HepG2 (cell line): ENCODE data around the gene SPAG5. TPM values are rescaled to one million over a fixed set of nuclear protein-coding genes. Genes with fewer than 3 reads are reported as not detected.

Source experiments
- GABPA ChIP-seq, 2 experiments: IDR thresholded peaks; 2 replicates each; pipeline ENCODE4 v1.6.1; 2011 to 2016; ENCODE audit warnings: low read depth in 2 of 2, low read length in 1 of 2, missing biosample characterization in 1 of 2, missing genetic modification characterization in 1 of 2
- HNF1B ChIP-seq: sonication (generic); formaldehyde crosslinking; IDR thresholded peaks from 2 replicates; pipeline ENCODE4 v1.5.1; 2020; ENCODE audit warnings: mild to moderate bottlenecking, moderate library complexity, missing genetic modification reagents
- NFATC3 ChIP-seq: sonication (generic); formaldehyde crosslinking; IDR thresholded peaks from 2 replicates; pipeline ENCODE4 v1.5.1; 2020; ENCODE audit warnings: mild to moderate bottlenecking, missing genetic modification reagents
- PHF8 ChIP-seq: sonication (generic); formaldehyde crosslinking; IDR thresholded peaks from 2 replicates; pipeline ENCODE4 v1.5.0; 2020; ENCODE audit warnings: missing genetic modification reagents
- POLR2G ChIP-seq: fragments of 200-400 bp; formaldehyde crosslinking; IDR thresholded peaks from 2 replicates; pipeline ENCODE4 v1.6.1; 2018; ENCODE audit warnings: mild to moderate bottlenecking, low read depth, low read length, moderate library complexity
- PRMT3 ChIP-seq: sonication (generic); formaldehyde crosslinking; IDR thresholded peaks from 2 replicates; pipeline ENCODE4 v1.8.1; 2022; ENCODE audit warnings: low read depth, mild to moderate bottlenecking, moderate library complexity, missing genetic modification reagents, borderline replicate concordance
- RBFOX2 ChIP-seq: fragments of 200-400 bp; formaldehyde crosslinking; IDR thresholded peaks from 2 replicates; pipeline ENCODE4 v1.6.1; 2017; ENCODE audit warnings: low read depth, mild to moderate bottlenecking, low read length
- RELA ChIP-seq: sonication (generic); formaldehyde crosslinking; IDR thresholded peaks from 2 replicates; pipeline ENCODE4 v1.4.0; 2020; ENCODE audit warnings: missing genetic modification reagents
- SALL1 ChIP-seq: sonication (generic); formaldehyde crosslinking; IDR thresholded peaks from 2 replicates; pipeline ENCODE4 v1.8.0; 2022; ENCODE audit warnings: mild to moderate bottlenecking, missing genetic modification reagents
- ZC3H13 ChIP-seq: sonication (generic); formaldehyde crosslinking; IDR thresholded peaks from 2 replicates; pipeline ENCODE4 v1.8.1; 2023; ENCODE audit warnings: mild to moderate bottlenecking, missing genetic modification reagents, moderate library complexity
- ZNF318 ChIP-seq: sonication (generic); formaldehyde crosslinking; IDR thresholded peaks from 2 replicates; pipeline ENCODE4 v1.4.0; 2020; ENCODE audit warnings: mild to moderate bottlenecking, missing genetic modification reagents
- ZNF570 ChIP-seq: sonication (generic); formaldehyde crosslinking; IDR thresholded peaks from 2 replicates; pipeline ENCODE4 v1.4.0; 2020; ENCODE audit warnings: mild to moderate bottlenecking, missing genetic modification reagents, borderline replicate concordance
- ZNF619 ChIP-seq: sonication (generic); formaldehyde crosslinking; IDR thresholded peaks from 2 replicates; pipeline ENCODE4 v1.4.0; 2020; ENCODE audit warnings: mild to moderate bottlenecking, missing genetic modification reagents
- ZSCAN12 ChIP-seq: sonication (generic); formaldehyde crosslinking; IDR thresholded peaks from 2 replicates; pipeline ENCODE4 v1.9.0; 2021; ENCODE audit warnings: mild to moderate bottlenecking, missing genetic modification reagents
- polyA plus RNA-seq, 8 experiments: library from polyadenylated mRNA; depleted of rRNA in 3 of 8; stranded (reverse) in 7 of 8; unstranded in 1 of 8; fragments of >200 nt; fragmentation: Illumina TruSeq in 4 of 8; extraction: Trizol in 4 of 8; gene quantifications; 2 replicates each; pipeline versions ENCODE4 v1.2.1 to v1.2.3, GENCODE V29; 2011 to 2016; ENCODE audit warnings: low read depth in 4 of 8, missing spikeins in 1 of 8, mixed read lengths in 1 of 8; ENCODE audit not compliant: insufficient read depth in 1 of 8
- total RNA-seq, 5 experiments: library from RNA; depleted of rRNA; stranded (reverse); fragments of >200 nt; fragmentation: Illumina TruSeq; extraction: Trizol; gene quantifications; 2 replicates each; pipeline ENCODE4 v1.2.3, GENCODE V29; 2016; ENCODE audit warnings: low read depth in 1 of 5
- TF ChIP-seq, protein P1 (sequence below): IDR thresholded peaks from 2 replicates; pipeline ENCODE4 v1.6.1; 2016; ENCODE audit warnings: missing biosample characterization, missing genetic modification reagents, low read depth

SPAG5 gene
- total and polyA plus RNA-seq, 2 of the 13 experiments (the other 11 are each of a cell fraction or from before 2014, with no cell fraction given), result 41.4 to 98.0 TPM

DNA sequence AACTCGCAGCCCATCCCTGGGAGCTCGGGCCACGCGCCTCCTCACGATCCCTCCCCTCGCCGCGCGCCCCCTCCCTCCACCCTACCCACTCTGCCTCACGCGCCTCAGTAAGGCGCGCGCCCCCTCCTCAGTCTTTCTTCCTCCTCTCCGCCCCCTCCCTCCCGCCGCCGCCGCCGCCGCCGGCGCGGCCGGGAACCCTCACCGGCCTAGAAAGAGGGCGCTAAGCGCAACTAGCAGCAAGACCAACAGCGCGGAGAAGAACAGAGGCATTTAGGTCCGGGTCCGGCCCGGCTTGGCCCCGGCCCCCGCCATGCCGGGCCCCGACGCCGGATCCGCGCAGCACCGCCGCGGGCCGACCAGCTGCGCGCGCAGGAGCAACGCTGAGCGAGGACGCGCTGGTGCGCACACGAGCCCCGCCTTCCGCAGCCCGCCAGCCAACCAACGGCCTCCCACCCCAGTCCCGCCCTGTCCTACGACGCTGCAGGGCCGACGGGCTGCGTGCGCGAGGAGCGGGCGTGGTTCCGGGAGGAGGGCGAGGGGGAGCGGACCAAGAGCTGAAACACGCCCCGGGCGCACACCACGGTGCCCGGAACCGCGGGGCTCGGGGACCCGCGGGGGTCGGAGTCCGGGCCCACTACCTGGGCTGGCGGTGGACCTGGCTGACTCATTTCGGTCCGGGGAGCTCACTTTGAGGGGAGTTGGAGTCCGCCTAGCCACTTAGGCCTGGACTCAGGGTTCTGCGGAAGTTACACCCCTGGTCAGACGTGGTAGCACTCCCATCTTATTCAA is 46.2 kb upstream of the SPAG5 start, which contains the start of gene BLTP2 (continued):
- TF ChIP-seq ZNF318 (0 out of 2 replicates have a peak, but pooled peaks have one; percentile 49), ZNF570 (CRISPR knock-in tag) (no peak), HNF1B (CRISPR knock-in tag) (peak; percentile 61; the same call in 1 of the 2 replicates), RBFOX2 (peak; percentile 93), ZC3H13 (CRISPR knock-in tag) (peak; percentile 85), GABPA (IDR thresholded peaks at IDR 0.05; ENCODE audit: low read depth, low read length) (peak; percentile 69), GABPA (CRISPR knock-in tag; IDR thresholded peaks at IDR 0.05; ENCODE audit: low read depth) (peak; percentile 69), PHF8 (CRISPR knock-in tag) (peak; percentile 86), ZNF619 (no peak), PRMT3 (CRISPR knock-in tag) (no peak), RELA (CRISPR knock-in tag) (no peak), ZSCAN12 (CRISPR knock-in tag) (no peak), POLR2G (peak; percentile 88), NFATC3 (CRISPR knock-in tag) (no peak), SALL1 (CRISPR knock-in tag) (peak; percentile 81)
- TF ChIP-seq, protein P1, sequence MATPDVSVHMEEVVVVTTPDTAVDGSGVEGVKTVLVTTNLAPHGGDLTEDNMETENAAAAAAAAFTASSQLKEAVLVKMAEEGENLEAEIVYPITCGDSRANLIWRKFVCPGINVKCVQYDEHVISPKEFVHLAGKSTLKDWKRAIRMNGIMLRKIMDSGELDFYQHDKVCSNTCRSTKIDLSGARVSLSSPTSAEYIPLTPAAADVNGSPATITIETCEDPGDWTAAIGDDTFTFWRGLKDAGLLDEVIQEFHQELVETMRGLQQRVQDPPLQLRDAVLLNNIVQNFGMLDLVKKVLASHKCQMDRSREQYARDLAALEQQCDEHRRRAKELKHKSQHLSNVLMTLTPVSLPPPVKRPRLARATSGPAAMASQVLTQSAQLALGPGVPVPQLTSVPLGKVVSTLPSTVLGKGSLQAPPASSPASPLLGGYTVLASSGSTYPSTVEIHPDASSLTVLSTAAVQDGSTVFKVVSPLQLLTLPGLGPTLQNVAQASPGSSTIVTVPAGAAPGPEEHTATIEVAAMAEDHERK (CRISPR knock-in tag), result peak; percentile 86
